ENCODE results near the gene CRACR2B. TPM values are rescaled to one million over a fixed set of nuclear protein-coding genes. Genes with fewer than 3 reads are reported as not detected.

CRACR2B gene
- total RNA-seq, 2 donors from 2014 or later = 117 to 122 TPM

DNA sequence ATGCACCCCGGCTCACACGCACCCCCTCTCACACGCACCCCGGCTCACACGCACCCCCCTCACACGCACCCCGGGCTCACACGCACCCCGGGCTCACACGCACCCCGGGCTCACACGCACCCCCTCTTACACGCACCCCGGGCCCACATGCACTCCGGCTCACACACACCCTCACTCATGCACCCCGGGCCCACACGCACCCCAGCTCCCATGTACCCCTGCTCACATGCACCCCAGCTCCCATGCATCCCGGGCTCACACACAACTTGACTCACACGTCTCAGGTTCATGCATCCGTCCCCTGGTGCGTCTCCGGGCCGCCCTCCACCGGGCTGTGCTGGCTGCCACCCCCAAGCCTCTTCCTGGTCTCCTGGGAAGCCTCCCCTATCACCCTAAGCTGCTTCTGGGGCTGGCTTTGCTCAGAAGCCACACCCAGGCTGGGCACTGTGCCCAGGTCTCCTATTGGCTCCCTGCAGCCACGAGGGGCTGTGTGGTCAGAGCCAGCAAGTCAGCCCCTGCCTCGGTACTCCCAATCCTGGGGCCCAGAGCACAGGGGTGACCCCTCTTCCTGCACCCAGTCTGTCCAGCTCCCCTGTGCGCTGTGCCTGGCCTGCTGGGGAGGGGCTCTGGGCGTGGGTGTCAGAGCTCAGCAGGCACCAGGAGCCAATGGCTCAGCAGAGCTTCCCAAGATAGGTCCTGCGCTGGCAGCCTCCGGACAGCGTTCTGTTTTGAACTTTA is 31.8 kb downstream of the CRACR2B start:
- ATAC-seq (peak; percentile 77), DNase-seq (peak; percentile 81 to 89)
- intact Hi-C loops (cut with DNase I, micrococcal nuclease) = loop anchor here in 1 of 2 donors (10.0 kb wide), 1 partner anchor 185 kb away; no protein-coding TSS in a partner anchor

- ATAC-seq (peak; percentile 13), DNase-seq (no peak)
- intact Hi-C loops (cut with DNase I, micrococcal nuclease) = no loop called here
Observed at GRCh38 chr11:860234-861104, 32.8 kb downstream of the CRACR2B start.

DNA sequence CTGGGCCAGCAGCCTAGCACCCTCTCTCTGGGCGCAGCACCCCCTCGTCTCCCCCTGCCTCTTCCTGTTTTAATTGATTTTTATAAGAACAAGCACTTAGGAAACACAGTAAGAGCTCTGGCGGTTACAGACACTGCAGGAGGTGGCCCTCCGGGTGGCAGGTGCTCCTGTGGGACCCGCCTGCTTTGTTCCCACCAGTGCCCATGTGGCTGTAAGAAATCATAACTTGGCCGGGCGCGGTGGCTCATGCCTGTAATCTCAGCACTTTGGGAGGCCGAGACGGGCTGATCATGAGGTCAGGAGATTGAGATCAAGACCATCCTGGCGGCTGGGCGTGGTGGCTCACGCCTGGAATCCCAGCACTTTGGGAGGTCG is 33.4 kb downstream of the CRACR2B start:
- ATAC-seq = no peak
- intact Hi-C loops (cut with DNase I, micrococcal nuclease) = no loop called here
- DNase-seq = no peak

DNA sequence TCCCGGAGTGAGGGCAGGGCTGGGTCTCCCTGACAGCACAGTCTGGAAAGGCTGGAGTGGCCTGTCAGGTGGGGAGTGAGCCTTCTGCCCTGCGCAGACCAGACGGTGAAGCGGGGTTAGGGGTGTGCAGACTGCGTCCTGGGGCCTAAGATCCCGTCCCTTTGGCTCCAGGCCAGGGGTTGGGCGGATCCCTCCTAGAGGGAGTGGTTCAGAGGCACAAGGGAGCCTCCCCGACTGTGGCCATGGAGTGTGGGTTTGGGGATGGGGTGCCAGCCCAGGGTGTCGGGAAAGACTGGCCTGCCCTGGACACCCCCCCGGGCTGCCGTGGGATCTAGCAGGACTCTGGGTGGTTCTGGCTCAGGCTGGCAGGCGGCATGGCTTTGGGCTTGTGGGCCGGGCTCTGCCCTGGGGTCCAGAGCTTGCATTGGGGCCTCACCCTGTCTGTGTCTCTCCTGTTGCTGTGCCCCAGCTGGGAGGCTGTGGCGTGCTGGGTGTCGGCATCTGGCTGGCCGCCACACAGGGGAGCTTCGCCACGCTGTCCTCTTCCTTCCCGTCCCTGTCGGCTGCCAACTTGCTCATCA is 34.5 kb downstream of the CRACR2B start:
- intact Hi-C loops (cut with DNase I, micrococcal nuclease) = no loop called here
- DNase-seq (peak in 1 of 2 donors; percentile 73), ATAC-seq (peak; percentile 29)

DNA sequence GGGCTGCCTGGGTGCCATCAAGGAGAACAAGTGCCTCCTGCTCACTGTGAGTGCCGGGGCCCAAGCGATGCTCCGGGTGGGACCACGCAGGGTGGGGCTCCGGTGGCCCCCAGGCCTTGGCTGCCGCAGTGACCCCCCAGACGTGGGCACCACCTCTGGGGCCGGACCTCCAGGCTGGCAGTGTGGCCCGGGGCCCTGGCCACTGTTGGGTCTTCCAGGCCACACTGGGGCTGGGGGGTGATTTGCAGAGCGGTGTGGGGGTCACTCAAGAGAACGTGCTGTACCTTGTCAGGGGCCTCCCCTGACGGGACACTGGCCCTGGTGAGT is 34.9 kb downstream of the CRACR2B start:
- no peak for DNase-seq
- intact Hi-C loops (cut with DNase I, micrococcal nuclease) = no loop called here
- ATAC-seq = no peak

DNA sequence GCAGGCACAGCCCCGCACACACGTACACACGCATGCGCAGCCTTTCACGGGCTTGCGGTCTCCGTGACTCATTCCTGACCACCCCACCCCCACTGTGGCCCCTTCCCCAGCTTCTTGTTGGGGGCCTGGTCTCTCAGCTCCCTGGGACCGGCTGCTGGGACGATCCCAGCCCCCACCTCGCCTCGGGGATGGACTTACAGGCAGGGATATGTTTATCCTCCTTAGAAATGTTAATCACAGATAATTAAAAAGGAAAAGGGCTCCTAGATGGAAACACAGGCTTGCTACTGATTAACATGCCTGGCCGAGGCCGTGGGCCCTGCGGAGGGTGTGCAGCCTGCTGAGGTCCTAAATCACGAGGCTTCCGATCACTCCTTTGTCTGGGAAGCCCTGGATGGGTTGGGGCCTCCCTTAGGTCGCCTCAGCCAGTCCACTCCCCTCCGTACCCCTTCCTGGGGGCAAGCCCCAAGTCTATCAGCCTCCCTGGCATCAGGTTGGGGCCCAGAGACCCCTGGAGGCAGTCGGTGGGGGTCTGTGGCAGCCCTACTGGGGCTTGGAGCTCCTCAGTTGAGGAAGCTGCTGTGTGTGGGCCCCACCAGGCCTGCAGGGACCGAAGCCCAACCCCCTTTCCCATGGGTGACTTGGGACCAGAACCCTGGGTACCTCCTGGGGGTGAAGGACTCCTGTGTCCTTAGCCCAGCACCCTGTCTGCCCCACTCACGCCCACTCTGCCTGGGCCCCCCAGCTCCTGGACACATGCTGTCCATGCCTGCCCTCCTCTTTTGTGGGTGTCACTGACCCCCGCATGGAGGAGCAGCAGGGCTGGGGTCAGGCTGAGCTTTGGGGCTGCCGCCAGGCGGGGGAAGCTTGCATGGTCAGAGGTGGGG is 35.5 kb downstream of the CRACR2B start:
- no peak for ATAC-seq
- intact Hi-C loops (cut with DNase I, micrococcal nuclease) = no loop called here
- no peak for DNase-seq

DNA sequence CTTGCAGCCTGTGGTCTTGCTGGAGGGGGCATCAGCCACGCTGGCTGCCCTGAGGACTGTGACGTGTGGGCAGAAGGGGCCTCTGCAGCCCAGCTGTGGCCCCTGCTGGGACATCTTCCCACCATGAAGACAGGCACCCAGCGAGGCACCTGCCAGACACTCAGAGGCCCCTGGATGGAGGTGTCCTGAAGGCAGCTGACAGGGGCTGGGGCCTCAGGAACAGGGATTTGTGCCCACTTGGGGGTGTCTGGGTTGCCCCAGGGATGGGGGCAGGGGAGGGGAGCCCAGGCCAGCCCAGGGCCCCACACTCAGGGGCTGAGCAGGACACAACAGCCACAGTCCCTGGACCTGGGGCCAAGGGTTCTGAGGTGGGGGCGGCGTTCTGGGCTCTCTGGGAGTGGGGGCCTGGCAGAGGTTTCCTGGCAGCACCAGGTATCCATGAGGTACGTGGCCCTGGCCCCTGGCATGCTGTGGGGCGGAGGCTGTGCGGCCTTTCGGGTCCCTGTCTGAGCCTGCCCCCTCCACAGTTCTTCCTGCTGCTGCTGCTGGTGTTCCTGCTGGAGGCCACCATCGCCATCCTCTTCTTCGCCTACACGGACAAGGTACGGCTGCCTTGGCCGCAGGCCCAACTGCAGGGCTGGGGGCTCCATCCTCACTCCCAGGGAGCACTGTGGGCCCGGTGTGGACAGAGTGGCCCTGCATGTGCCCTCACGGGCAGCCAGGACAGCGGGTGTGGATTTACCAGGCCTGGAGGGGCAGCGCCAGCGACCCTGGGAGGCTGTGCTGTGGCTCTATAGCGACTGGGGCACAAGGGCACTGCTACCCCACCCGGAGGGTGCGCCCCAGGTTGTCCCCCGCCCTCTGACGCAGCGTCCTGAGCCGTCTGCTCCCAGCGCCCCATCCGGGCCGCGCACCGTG is 36.5 kb downstream of the CRACR2B start:
- ATAC-seq (peak; percentile 11), DNase-seq (no peak)
- intact Hi-C loops (cut with DNase I, micrococcal nuclease) = no loop called here

DNA sequence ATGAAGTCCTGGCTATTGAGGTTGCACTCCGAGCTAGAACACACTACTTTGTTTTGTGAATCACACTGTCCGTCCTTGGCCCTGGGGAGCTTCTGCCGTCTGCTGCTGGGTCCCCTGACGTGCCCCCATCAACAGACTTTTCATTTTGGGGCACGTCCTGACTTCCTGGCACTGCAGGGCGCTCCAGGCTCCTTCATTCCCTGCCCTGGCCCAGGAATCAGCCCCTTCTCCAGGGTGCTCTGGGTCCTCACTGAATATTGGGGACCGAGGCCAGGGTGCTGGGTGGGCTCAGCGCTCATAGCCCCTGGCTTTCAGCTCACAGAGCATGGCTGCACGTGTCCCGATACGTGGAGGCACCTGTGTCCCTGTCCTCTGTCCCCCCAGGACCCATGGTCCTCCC is 37.2 kb downstream of the CRACR2B start:
- no peak for DNase-seq
- intact Hi-C loops (cut with DNase I, micrococcal nuclease) = no loop called here
- no peak for ATAC-seq

DNA sequence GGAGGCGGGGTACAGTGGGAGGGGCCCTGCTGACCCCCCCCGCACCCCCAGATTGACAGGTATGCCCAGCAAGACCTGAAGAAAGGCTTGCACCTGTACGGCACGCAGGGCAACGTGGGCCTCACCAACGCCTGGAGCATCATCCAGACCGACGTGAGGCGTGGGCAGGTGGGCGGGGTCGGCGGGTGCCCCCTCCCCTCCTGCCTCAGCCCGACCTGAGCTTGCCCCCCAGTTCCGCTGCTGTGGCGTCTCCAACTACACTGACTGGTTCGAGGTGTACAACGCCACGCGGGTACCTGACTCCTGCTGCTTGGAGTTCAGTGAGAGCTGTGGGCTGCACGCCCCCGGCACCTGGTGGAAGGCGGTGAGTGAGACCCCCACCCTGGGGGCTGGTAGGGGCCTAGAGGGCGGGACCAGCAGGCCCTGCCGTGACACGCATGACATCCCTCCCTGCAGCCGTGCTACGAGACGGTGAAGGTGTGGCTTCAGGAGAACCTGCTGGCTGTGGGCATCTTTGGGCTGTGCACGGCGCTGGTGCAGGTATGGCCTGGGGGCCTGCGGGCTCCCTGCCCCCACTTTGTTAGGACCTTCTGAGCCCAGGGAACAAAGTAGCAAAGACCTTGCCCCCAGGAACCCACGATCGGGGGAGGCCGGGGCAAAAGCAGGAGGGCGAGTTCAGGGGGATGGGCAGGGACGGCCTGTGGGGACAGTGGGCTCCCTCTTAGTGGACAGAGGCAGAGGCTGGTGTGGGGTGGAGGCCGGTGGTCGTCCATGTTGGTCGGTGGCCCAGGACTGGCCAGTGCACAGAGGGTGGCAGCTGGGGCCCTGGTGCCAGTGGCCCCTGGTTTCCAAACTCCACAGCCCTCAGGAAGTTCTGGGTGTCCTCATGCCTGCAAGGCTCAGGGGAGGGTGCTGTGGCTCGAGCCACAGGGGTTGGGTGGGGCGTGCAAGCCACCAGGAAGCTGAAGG is 38.0 kb downstream of the CRACR2B start:
- DNase-seq (no peak), ATAC-seq (no peak)
- intact Hi-C loops (cut with DNase I, micrococcal nuclease) = no loop called here

GRCh38 chr11:866481-866880 is 38.8 kb downstream of the CRACR2B start:
- no peak for ATAC-seq
- intact Hi-C loops (cut with DNase I, micrococcal nuclease) = no loop called here
- DNase-seq = no peak

DNA sequence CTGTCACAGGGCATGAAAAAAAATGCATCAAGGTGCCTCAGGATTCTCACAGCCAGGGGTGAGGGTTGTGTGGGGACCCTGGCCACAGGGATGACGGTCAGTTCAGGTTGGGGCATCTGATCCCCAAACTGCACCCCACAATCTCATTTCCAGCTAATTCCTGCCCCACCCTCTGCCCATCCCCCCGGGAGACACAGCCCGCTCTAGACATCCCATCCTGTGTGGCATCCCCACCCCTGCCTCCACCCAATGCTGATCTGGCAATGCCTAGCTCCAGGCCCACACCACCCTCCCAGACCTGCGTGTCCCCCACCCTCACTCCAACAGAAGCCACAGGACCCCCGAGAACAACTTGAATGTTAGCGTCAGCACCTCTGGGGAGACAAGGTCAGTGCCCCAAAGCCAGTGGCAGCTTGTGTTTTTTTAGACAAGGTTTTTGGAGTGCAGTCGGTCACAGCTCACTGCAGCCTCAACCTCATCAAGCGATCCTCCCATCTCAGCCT is 40.2 kb downstream of the CRACR2B start:
- DNase-seq (no peak), ATAC-seq (no peak)
- intact Hi-C loops (cut with DNase I, micrococcal nuclease) = no loop called here

- DNase-seq = no peak
- no peak for ATAC-seq
- intact Hi-C loops (cut with DNase I, micrococcal nuclease) = no loop called here
Observed at GRCh38 chr11:868394-868793, 40.7 kb downstream of the CRACR2B start.

- no peak for DNase-seq
- no peak for ATAC-seq
- intact Hi-C loops (cut with DNase I, micrococcal nuclease) = no loop called here
Observed at GRCh38 chr11:868802-869201, 41.1 kb downstream of the CRACR2B start.

DNA sequence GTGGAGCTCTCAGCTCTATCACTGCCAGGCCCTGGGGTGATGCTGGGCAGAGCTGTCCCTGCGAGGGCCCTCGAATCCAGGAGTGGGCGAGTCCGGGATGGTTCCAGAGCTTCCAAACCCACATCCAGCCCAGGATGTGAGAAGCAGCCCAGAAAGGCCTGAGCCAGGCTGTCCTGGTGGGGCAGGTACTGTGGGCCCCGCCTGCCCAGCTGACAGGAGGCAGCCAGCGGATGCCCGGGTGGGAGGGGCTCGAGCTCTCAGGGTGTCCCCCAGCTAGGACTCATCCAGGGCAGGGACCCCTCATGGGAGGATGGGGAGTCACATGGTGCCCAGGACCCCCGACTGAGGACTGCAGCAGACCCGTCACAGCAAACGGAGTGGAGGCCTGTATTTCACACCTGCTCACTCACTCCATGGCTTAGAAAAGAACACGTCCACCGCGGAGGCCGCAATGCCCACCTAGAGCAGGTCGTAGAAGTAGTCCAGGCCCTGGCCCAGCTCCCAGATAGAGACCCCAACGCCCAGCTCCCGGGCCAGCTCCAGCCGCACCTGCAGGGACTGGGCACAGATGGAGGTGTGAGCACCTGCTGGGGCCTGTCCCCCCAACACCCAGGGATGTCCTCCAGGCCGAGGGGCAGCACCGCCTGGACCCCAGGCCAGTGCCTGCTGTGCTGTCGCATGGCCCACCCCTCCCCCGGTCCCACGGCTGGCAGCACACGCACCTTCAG is 41.8 kb downstream of the CRACR2B start:
- intact Hi-C loops (cut with DNase I, micrococcal nuclease) = no loop called here
- DNase-seq (no peak), ATAC-seq (no peak)

DNA sequence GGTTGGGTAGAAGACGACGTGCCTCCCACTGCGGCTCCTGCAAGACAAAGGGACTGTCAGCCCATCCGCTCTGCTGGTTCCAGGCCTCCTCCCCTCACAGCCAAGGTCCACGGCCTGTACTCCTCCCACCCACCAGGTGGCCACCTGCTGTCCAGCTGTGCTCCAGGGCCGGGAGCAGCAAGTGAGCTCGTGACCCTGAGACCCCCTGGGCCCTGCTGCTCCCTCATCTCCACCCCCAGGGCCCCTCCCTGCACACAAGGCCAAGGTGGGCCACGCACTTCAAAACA is 42.4 kb downstream of the CRACR2B start:
- DNase-seq (no peak), ATAC-seq (no peak)
- intact Hi-C loops (cut with DNase I, micrococcal nuclease) = no loop called here

DNA sequence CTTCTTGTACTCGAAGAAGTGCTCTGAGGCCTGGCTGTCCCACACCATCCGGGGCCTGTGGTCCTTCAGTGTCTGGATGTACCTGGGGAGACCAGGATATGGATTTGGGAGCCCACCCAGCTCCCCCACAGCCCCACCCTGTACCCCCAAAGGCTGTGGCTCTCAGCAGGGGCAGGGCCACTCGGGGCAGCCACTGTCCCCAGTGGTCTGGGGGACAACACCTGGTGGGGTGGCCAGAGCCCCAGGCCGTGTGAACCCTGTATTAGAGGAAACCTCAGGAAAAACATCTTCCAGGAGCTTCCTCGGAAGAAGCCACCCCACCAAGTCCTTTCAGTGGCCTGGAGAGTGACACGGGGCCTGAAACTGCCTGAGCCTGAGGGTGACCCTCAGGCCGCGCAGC is 42.7 kb downstream of the CRACR2B start:
- intact Hi-C loops (cut with DNase I, micrococcal nuclease) = no loop called here
- ATAC-seq (no peak), DNase-seq (no peak)

Data from left colon (tissue), 2 donors.